ENCODE measurements around the gene MEGF11.

Gene MEGF11

DNA sequence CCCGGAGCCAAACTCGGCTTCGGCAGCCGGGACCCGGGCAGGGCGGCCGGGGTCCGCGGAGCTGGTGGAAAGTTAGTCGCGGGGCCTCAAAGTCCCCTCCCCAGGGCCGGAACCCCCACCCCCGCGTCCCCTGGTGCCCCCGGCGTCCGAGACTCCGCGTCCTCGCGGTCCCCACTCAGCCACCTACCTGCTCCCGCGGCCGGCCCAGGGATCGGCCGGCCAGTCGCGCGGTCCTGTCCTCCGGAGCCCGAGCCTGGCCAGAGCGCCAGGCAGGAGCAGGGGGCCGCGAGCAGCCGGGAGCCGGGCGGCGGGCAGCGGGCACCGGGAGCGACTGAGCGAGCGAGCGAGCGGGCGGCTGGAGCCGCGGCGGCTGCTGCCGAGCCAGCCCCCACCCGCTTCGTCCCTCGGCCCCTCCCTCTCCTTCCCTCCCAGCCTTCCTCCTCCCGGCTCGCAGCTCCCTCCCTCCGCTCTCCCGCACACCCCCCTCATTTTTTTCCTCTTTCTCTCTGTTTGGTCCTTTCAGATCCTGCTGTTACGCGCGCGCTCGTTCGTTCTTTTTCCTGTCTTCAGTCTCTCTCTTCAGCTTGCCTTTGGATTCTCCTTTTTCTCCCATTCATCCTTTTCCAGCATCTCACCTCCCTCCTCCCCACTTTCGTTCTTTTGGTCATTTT lies at the start of gene MEGF11:
Gene MEGF11, minus strand, starts transcription at position 333 of the 671 bp plus-strand sequence. CDS start 125,347 bp downstream, outside the sequence.
- peaks cover 76% of the 10 kb centered on the region for H3K27me3 ChIP-seq (ENCODE audit: control insufficient read depth, insufficient read depth, low read length)
- peak within 1 kb of the TSS; percentile 64 for H3K4me3 ChIP-seq (ENCODE audit: low read length)
- peaks cover 17% of the 10 kb centered on the region for H3K4me1 ChIP-seq (ENCODE audit: control insufficient read depth, low read depth, low read length)
- no peaks in the 10 kb centered on the region for H3K9me3 ChIP-seq (ENCODE audit: control insufficient read depth, low read depth, low read length)
- H3K36me3 ChIP-seq (ENCODE audit: control insufficient read depth, low read depth, low read length) = no peaks in the 10 kb centered on the region
- H3K27ac ChIP-seq (ENCODE audit: low read length) = no peak within 1 kb of the TSS
- no peak within 1 kb of the TSS for H3K9ac ChIP-seq (ENCODE audit: low read length)

DNA sequence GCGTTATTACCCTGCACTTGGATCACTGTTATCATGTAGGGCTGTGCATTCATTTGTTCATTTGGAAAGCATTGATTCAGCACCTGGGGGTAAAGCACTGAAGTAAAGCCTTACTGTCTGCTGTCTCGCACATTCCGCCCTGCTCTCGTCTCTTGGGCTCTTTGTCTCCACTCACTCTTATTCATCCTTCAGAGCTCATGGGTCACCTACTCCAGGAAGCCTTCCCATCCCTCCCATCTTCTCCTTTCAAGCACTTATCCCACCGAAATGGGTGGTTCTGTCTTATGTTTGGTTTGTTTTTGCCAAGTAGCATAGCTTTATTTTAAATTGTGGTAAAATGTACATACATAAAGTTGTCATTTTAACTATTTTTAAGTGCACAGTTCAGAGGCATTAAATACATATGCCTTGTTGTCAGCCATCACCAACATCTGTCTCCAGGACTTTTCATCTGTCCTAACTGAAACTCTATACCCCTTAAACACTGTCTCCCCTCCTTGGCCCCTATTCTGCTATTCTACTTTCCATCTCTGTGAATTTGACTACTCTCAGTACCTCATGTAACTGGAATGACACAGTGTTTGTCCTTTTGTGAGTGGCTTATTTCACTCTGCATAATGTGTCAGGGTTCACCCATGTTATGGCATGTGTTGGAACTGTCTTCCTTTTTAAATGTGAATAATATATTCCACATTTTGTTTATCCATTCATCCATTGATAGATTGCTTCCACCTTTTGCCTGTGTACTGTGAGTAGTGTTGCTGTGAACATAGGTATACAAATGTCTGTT lies 49.1 kb upstream of the MEGF11 start:
- Histone ChIP-seq H3K9me3 (ENCODE audit: control insufficient read depth, low read depth, low read length) (no peaks in the 10 kb centered on the region), H3K27me3 (ENCODE audit: control insufficient read depth, insufficient read depth, low read length) (no peaks in the 10 kb centered on the region), H3K9ac (ENCODE audit: low read length) (no peak overlapping the region), H3K36me3 (ENCODE audit: control insufficient read depth, low read depth, low read length) (no peaks in the 10 kb centered on the region), H3K27ac (ENCODE audit: low read length) (no peak overlapping the region), H3K4me1 (ENCODE audit: control insufficient read depth, low read depth, low read length) (no peaks in the 10 kb centered on the region), H3K4me3 (ENCODE audit: low read length) (no peak overlapping the region)

GRCh38 chr15:66298803-66299251 lies 45.3 kb upstream of the MEGF11 start:
- H3K4me3 ChIP-seq (ENCODE audit: low read length) = no peak overlapping the region
- H3K4me1 ChIP-seq (ENCODE audit: control insufficient read depth, low read depth, low read length) = peaks cover 19% of the 10 kb centered on the region
- H3K9me3 ChIP-seq (ENCODE audit: control insufficient read depth, low read depth, low read length) = no peaks in the 10 kb centered on the region
- no peak overlapping the region for H3K9ac ChIP-seq (ENCODE audit: low read length)
- no peak overlapping the region for H3K27ac ChIP-seq (ENCODE audit: low read length)
- H3K36me3 ChIP-seq (ENCODE audit: control insufficient read depth, low read depth, low read length) = no peaks in the 10 kb centered on the region
- H3K27me3 ChIP-seq (ENCODE audit: control insufficient read depth, insufficient read depth, low read length) = no peaks in the 10 kb centered on the region

DNA sequence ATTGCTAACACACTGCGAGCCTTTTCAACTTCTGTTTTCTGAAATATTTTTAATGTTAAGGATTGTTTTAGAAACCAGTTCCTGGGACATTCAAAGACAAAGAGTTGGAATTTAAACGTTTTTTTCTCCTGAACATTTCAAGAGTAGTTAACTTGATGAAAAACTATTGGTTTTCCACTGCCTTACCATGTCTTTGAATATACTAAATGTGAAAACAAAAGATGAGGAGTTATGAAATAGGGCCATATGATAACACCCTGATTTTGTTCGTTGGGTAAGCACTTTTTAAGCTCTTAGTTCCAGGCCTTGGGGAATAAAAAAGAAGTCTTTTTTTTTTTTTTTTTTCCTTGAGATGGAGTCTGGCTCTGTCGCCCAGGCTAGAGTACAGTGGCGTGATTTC lies 42.6 kb upstream of the MEGF11 start:
- Histone ChIP-seq H3K27ac (ENCODE audit: low read length) (no peak overlapping the region), H3K9me3 (ENCODE audit: control insufficient read depth, low read depth, low read length) (no peaks in the 10 kb centered on the region), H3K4me1 (ENCODE audit: control insufficient read depth, low read depth, low read length) (peaks cover 19% of the 10 kb centered on the region), H3K9ac (ENCODE audit: low read length) (no peak overlapping the region), H3K36me3 (ENCODE audit: control insufficient read depth, low read depth, low read length) (no peaks in the 10 kb centered on the region), H3K4me3 (ENCODE audit: low read length) (no peak overlapping the region), H3K27me3 (ENCODE audit: control insufficient read depth, insufficient read depth, low read length) (no peaks in the 10 kb centered on the region)

DNA sequence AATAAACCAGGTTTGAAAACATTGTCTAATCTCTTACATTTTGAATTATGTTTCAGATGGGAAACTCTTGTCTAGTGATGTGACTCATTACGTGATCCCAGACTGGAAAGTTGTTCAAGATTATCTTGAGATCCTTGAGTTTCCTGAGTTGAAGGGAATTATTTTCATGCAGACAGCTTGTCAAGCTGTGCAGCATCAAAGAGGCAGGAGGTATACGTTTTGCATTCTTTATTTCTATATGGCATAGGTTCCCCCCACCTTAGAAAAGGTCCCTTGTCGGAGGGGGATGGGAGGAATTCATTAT lies 41.3 kb upstream of the MEGF11 start:
- peak overlapping the region; percentile 71 for H3K9ac ChIP-seq (ENCODE audit: low read length)

GRCh38 chr15:66294157-66294931 lies 40.8 kb upstream of the MEGF11 start:
- no peaks in the 10 kb centered on the region for H3K36me3 ChIP-seq (ENCODE audit: control insufficient read depth, low read depth, low read length)
- no peaks in the 10 kb centered on the region for H3K9me3 ChIP-seq (ENCODE audit: control insufficient read depth, low read depth, low read length)
- no peaks in the 10 kb centered on the region for H3K27me3 ChIP-seq (ENCODE audit: control insufficient read depth, insufficient read depth, low read length)
- H3K9ac ChIP-seq (ENCODE audit: low read length) = peak overlapping the region; percentile 71
- peaks cover 19% of the 10 kb centered on the region for H3K4me1 ChIP-seq (ENCODE audit: control insufficient read depth, low read depth, low read length)
- H3K27ac ChIP-seq (ENCODE audit: low read length) = peak overlapping the region; percentile 35
- H3K4me3 ChIP-seq (ENCODE audit: low read length) = peak overlapping the region; percentile 70

More for the DNA sequence above, 41.3 kb upstream of the MEGF11 start:
- Histone ChIP-seq H3K36me3 (ENCODE audit: control insufficient read depth, low read depth, low read length) (no peaks in the 10 kb centered on the region), H3K4me1 (ENCODE audit: control insufficient read depth, low read depth, low read length) (peaks cover 19% of the 10 kb centered on the region), H3K27me3 (ENCODE audit: control insufficient read depth, insufficient read depth, low read length) (no peaks in the 10 kb centered on the region), H3K4me3 (ENCODE audit: low read length) (peak overlapping the region; percentile 70), H3K27ac (ENCODE audit: low read length) (no peak overlapping the region), H3K9me3 (ENCODE audit: control insufficient read depth, low read depth, low read length) (no peaks in the 10 kb centered on the region)

DNA sequence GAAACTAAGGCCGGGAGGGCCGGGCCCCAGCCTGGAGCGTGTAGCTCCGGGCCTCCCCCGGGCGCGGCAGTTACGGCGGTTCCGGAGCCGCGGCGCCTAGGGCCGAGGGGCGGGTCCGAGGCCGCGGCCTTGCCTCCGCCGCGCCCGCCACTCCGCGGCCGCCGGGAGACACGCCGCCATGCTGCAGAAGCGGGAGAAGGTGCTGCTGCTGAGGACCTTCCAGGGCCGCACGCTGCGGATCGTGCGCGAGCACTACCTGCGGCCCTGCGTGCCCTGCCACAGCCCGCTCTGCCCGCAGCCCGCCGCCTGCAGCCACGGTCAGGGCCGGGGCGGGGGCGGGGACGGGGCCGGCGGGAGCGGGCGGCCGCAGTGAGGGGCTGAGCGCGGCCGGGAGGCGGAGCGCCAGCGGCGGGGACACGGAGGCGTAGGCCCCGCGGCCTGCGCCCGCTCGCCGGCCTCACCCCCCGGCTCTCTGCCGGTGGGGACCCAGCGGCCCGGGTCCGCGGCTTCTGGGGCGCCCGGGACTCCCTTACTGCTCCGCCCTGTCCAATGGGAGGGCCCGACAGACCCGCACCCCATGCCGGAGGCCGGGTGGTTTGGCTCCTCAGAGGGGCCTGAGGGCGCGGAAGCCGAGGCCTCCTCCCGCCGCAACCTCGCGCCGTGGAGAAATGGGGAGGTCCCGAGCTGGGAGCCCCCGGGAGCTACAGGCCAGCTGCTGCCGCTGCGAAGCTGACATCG lies 40.0 kb upstream of the MEGF11 start, which contains the start of gene DIS3L:
Gene DIS3L, plus strand, starts transcription at position 150 of the 738 bp plus-strand sequence. Its CDS starts 29 bp downstream, at position 179.
- Histone ChIP-seq H3K27me3 (ENCODE audit: control insufficient read depth, insufficient read depth, low read length) (no peaks in the 10 kb centered on the region), H3K9ac (ENCODE audit: low read length) (peak within 1 kb of the TSS; percentile 71), H3K4me3 (ENCODE audit: low read length) (peak within 1 kb of the TSS; percentile 70), H3K27ac (ENCODE audit: low read length) (peak within 1 kb of the TSS; percentile 35), H3K9me3 (ENCODE audit: control insufficient read depth, low read depth, low read length) (no peaks in the 10 kb centered on the region), H3K36me3 (ENCODE audit: control insufficient read depth, low read depth, low read length) (no peaks in the 10 kb centered on the region), H3K4me1 (ENCODE audit: control insufficient read depth, low read depth, low read length) (peaks cover 19% of the 10 kb centered on the region)

DNA sequence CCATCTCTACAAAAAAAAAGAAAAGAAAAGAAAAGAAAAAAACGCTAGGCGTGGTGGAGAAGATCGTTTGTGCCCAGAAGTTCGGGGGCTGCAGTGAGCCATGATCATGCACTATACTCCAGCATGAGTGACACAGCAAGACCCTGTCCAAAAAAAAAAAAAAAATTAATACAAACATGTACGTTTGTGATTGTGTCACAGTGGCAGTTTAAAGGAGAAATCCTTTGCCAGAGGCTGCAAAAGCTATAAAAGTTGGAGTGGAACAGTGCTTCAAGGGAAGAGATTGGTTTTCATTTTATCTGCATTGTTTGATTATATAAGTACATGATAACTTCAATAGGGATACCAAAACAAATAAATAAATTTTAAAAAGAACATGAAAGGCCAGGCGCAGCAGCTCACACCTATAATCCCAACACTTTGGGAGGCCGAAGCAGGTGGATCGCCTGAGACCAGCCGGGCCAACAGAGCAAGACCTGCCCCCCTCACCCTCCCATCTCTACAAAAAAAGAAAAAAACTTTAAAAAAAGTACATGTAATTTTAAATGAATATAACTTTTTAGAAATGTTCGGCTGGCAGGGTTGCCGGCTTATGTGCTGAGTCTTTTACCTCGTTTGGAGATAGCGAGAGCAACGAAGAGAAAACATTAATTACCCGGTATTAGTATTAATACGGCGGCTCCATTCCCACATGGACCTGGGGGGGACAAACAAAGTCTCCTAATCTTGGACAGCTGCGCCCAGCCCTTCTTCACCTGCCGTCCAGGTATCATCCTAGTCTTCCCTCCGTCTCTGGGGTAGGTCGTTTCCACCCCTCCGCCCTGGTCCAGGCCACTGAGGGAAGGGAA lies 39.2 kb upstream of the MEGF11 start:
- no peaks in the 10 kb centered on the region for H3K9me3 ChIP-seq (ENCODE audit: control insufficient read depth, low read depth, low read length)
- H3K36me3 ChIP-seq (ENCODE audit: control insufficient read depth, low read depth, low read length) = no peaks in the 10 kb centered on the region
- no peak overlapping the region for H3K27ac ChIP-seq (ENCODE audit: low read length)
- H3K4me1 ChIP-seq (ENCODE audit: control insufficient read depth, low read depth, low read length) = peaks cover 19% of the 10 kb centered on the region
- no peaks in the 10 kb centered on the region for H3K27me3 ChIP-seq (ENCODE audit: control insufficient read depth, insufficient read depth, low read length)
- H3K4me3 ChIP-seq (ENCODE audit: low read length) = peak overlapping the region; percentile 70
- peak overlapping the region; percentile 71 for H3K9ac ChIP-seq (ENCODE audit: low read length)

GRCh38 chr15:66291816-66292570 lies 38.4 kb upstream of the MEGF11 start:
- H3K4me3 ChIP-seq (ENCODE audit: low read length) = no peak overlapping the region

GRCh38 chr15:66290518-66290917 lies 37.0 kb upstream of the MEGF11 start:
- Histone ChIP-seq H3K27me3 (ENCODE audit: control insufficient read depth, insufficient read depth, low read length) (no peaks in the 10 kb centered on the region), H3K9ac (ENCODE audit: low read length) (no peak overlapping the region), H3K4me1 (ENCODE audit: control insufficient read depth, low read depth, low read length) (peaks cover 15% of the 10 kb centered on the region), H3K9me3 (ENCODE audit: control insufficient read depth, low read depth, low read length) (no peaks in the 10 kb centered on the region), H3K4me3 (ENCODE audit: low read length) (no peak overlapping the region), H3K27ac (ENCODE audit: low read length) (no peak overlapping the region), H3K36me3 (ENCODE audit: control insufficient read depth, low read depth, low read length) (no peaks in the 10 kb centered on the region)

More at GRCh38 chr15:66291816-66292570, 38.4 kb upstream of the MEGF11 start:
- Histone ChIP-seq H3K9ac (ENCODE audit: low read length) (no peak overlapping the region), H3K4me1 (ENCODE audit: control insufficient read depth, low read depth, low read length) (peaks cover 19% of the 10 kb centered on the region), H3K9me3 (ENCODE audit: control insufficient read depth, low read depth, low read length) (no peaks in the 10 kb centered on the region), H3K27ac (ENCODE audit: low read length) (no peak overlapping the region), H3K36me3 (ENCODE audit: control insufficient read depth, low read depth, low read length) (no peaks in the 10 kb centered on the region), H3K27me3 (ENCODE audit: control insufficient read depth, insufficient read depth, low read length) (no peaks in the 10 kb centered on the region)

All from iPS-18a (cell line).